Measurements from ENCODE around the gene CCDC92.
"Not testable (repeated sequence)": the region's sequence is repeated elsewhere in the genome, so short reads cannot be mapped to it uniquely, and the experiment has no call there.

The CCDC92 gene

DNA sequence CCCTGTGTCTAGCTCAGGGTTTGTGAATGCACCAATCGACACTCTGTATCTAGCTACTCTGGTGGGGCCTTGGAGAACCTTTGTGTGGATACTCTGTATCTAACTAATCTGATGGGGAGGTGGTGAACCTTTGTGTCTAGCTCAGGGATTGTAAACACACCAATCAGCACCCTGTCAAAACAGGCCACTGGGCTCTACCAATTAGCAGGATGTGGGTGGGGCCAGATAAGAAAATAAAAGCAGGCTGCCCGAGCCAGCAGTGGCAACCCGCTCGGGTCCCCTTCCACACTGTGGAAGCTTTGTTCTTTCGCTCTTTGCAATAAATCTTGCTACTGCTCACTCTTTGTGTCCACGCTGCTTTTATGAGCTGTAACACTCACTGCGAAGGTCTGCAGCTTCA, 25.1 kb downstream of the CCDC92 start:
- not testable (repeated sequence) for DNase-seq

DNA sequence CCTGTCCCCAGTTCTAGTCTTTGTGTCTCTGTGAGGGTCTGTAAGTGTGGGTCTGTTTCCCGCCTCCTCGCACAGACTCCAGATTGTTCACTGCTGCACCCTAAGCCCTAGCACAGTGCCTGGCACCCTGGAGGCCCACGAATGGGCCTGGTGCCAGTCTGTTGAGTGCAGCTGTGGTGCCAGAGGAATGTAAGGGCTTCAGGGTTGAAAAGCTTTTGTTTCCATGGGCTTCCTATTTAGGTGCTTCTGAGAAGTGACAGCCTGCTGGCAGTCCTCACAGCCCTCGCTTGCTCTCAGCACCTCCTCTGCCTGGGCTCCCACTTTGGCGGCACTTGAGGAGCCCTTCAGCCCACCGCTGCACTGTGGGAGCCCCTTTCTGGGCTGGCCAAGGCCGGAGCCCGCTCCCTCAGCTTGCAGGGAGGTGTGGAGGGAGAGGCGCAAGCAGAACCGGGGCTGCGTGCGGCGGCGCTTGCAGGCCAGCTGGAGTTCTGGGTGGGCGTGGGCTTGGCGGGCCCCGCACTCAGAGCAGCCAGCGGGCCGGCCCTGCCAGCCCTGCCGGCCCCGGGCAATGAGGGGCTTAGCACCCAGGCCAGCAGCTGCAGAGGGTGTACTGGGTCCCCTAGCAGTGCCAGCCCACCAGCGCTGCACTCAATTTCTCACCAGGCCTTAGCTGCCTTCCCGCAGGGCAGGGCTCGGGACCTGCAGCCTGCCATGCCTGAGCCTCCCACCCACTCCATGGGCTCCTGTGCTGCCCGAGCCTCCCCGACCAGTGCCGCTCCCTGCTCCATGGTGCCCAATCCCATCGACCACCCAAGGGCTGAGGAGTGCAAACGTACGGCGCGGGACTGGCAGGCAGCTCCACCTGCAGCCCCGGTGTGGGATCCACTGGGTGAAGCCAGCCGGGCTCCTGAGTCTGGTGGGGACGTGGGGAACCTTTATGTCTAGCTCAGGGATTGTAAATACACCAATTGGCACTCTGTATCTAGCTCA, 25.8 kb downstream of the CCDC92 start:
- DNase-seq = not testable (repeated sequence)

- no peak for DNase-seq
Measured at GRCh38 chr12:123946152-123946515, 26.5 kb downstream of the CCDC92 start.

DNA sequence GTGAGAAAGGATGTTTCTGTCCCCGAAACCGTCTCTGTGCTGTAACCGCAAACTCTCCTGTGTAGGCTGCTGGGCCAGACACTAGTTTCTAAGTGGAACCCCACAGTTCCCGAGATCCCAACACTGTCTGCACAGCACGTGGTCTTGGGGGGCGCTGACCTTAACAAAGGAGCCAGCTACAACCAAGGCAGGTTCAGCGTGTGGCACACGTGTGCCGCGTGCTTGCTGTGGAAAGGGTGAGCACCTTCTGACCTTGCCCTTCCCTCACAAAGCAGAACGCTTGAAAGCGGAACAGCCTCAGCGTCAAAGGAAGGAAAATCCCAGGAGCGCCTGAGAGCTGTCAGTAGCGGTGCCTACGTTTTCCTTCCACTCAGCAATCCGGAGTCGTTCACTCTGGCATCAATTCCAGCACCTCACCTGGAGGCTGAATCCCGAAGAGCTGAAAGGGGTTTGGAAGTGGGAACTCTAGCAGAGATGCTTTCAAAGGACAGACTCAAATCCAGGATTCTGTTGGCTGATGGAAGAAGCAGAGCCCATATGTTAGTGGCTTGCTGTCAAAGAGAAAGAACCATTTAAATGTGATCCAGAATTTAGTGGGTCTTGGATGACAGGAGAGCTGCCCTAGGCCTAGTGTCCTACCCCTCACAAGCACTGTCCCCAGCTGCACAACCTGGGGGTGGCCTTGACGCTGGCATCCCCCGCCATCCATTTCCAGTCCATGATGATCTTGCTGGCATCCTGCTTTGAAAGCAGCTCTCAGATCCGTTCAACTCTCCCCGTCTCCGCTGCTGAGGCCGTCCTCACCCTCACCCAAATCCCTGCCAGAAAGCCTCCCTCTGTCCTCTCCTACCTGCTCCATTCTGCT, 27.1 kb downstream of the CCDC92 start:
- no peak for DNase-seq

DNA sequence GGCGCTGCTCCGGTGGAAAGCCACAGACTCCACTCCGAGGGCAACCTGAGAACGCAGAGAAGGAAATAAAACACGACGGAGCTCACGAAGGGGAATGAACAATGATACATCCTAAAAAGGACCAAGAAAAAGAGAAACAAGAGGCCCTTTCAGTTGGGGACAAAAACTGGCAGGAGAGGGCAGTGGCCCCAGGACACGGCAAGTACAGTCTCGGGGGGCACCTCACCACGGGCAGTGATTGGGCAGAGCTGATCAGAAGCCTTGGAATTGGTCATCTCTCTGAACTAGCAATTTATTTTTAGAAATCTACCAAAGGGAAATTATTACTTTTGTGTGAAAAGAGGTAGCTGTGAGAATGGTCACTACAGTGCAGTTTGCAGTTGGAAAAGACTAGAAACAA, 27.9 kb downstream of the CCDC92 start:
- no peak for DNase-seq

DNA sequence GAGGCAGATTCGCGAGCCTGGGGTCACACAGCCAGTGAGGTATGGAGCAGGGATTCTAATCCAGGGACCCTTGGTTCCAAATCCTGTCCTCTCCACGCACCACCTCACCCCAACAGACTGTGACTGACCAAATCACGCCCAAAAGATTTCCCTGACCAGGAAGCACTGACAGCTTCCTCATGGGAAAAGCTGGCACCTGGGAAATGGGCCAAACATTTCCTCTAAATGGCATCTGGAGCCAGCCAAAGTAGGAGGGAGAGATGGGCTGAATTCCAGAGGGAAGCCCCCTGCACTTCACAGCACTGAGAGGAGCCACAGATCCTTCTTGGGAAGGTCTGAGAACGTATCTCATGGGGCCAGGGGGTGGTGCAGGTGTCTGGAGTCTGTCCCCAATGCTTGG, 28.8 kb downstream of the CCDC92 start:
- no peak for DNase-seq

GRCh38 chr12:123942911-123943648, 29.6 kb downstream of the CCDC92 start:
- DNase-seq = no peak

DNA sequence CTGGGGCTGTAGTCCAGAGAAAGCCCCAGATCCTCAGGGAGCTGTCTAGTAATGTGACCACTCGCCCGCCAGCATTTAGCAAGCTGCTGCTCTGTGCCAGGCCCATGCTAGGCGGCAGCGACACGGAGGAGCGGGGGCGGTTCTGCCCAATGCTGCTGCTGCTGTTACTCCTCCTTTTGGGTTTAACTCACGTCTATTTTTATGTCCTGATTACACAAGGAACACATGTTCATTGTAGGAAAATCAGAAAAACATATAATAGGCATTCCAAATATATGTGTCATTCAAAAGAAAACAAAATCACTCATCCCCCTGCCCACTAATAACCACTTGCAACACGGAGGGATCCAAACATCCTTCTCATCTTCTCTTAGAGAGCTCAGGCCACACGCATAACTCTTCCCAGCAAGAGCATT, 30.4 kb downstream of the CCDC92 start:
- DNase-seq = no peak

DNA sequence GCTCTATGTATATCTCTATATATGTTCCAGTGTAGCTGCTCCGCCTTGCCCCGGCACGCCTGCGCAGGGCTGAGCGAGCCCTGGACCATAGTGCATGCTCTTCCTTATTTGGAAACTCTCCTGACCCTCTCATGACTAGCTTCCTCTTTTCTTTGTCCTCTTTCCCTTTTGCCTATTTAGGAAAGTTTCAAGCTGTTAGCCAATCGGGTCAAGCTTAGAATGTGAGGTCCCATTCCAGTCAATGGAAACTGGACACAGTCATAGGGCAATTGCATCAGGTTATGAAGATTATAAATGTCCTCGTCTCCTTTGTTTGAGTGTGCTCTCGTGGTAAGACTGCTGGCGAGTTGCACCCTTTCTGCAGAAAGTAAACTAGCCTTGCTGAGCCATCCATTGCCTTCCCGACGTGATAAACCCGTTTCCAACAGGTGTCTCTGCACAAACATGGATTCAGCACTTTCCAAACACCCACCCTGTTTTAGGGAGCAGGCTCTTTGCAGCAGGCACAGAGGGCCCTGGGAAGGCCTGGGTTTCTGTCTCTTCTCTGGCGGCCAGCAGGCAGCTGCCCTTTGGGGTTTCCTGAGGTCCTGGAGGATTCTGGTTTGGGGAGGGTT, 30.9 kb downstream of the CCDC92 start:
- no peak for DNase-seq

DNA sequence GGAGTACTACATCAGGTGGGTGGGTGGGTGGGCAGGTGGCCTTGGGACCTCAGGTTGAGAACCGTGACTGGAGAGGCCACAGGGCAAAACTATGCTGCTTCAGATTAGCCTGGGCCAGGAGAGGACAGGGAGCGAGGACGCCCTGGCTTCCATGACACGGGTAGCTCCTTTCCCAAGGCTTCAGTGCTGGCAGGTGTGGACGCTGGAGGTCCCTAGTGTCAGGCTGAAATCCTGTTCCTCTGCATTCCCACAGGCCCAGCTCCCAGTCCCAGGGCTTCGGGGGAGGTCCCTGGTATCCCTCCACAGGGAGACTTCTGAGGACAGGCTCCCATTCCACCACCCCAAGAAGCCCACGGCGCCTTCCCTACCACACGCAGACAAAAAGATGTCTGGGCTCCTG, 31.6 kb downstream of the CCDC92 start:
- no peak for DNase-seq

DNA sequence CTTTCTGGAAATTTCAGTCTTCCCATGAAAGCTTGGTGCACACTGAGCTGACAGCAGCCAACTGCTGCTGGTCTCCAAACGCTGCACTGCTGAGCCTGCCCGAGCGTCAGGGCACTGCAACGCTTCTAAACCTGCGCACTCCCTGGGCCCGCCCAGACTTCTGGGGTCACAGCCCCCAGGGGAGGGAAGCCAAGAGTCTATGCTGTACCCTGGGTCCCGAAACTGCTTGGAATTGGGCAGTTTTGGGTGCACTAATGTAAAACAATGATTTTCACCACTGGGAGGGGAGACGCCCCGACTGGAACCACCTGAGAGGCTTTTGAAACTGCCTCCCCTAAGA, 32.0 kb downstream of the CCDC92 start:
- DNase-seq = no peak

GRCh38 chr12:123939716-123940626, 32.7 kb downstream of the CCDC92 start:
- no peak for DNase-seq

DNA sequence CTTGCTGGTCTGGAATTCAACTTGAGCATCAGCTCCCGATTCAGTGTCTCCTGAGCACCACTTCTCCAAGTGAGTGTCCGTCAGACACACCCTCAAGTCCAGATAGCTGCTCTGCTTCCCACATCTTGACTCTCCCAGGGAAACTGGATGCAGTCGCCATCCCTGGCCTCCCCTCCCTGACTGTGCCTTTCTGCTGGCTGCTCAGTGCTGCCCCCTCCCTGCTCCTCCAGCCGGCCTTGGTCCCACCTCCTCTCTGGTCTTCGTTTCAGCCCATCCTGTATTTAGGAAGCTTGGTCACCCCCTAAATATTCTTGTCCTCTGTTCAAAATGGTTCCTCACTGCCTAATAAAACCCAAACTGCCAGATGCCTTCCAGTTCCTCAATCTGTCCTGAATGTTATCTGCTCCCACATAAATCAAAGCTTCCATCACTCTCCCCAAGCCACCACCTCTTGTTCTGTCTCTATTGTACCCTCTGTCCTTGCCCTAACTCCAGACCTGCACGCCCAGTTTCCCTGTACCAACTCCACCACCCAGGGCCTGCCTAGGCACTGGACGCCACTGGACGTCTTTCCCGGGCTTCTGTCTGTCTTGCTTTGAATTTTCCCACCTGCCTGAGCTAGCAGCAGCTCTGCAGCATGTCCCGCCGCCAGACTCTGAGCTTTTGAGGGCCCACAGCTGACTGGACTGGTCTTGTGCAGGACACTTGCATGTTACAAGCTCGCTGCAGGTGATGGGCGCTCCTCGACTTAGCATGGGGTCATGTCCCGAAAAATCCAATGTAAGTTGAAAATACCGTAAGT, 33.8 kb downstream of the CCDC92 start:
- no peak for DNase-seq

DNA sequence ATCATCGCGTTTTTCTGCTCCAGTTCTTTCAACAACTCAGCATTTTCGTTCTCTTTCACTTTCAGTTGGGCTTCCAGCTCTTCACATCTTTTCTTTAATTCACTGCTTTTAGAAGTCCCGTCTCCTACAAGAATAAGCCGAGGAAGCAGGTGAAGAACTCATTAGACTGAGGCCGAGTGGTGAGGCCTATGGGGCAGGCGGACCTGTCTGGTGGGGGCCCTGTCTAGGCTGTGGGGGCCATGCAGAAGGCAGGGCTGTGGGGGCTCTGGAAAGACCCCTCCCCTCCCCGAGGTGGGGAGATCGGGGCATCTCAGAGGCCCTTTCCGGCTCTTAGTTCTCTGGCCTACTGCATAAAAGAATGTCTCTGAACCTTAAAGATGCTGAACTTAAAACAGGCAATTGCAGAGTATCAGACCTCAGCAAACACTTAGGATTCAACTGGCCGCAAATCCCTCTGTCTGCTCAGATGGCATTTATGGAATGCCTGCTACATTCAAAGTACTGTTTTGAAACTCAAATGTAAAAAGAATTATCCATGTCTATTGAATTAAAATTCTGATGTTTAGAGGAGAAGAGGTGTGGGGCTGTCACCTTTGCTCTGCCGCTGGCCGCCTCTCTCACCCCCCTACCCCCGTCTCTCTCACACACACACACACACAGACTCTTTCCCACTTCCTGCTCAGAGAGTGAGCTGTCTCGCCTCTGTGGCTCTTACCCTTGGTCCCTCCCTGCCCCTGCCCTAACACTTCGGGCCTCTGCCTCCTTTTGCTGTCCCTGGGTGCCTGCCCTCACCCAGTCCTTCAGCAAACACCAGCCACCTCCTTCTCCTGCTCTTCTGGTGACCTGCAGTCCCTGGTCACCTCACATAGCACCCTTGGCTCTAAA, 34.7 kb downstream of the CCDC92 start:
- DNase-seq = no peak

GRCh38 chr12:123936956-123937706, 35.5 kb downstream of the CCDC92 start:
- DNase-seq = no peak

GRCh38 chr12:123936471-123936870, 36.2 kb downstream of the CCDC92 start:
- DNase-seq = no peak

DNA sequence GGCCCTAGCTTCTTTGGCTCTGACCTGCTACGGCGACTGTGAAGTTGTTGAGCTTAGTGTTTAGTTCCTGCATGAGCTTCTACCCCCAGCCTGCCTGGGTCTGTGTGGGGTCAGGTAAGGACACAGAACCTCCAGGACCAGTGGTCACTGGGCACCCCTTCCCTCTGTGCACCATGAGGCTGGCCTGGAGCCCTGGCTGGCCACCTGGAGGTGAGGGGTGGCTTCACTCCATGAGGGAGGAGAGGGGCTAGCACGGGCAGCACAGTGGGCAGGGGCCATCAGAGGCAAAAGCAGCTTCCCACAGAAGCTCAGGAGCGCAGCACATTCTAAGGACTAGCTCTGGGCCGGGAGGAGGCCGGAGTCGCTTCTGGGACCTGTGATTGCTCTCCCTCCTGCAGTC, 36.7 kb downstream of the CCDC92 start:
- DNase-seq = no peak

DNA sequence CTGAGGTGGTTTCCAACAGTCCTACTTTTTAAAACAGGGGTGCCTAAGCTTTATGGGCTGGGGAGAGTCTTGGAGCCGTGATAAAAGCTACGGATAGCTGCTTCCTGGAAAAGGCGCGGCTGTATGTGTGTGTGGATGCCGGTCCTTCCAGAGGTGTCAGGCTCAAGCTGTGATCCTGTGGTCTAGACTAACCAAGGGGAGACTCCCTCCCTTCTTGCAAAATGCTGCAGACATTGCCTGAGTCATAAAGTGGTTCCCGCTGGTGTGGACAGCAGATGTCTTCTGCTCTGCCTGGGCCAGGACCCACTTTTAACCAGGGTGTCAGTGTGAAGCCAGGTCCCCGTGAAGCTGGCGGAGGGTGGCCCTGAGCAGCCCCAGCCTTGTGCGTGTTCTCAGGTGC, 37.8 kb downstream of the CCDC92 start:
- no peak for DNase-seq
